ENCODE measurements around the gene PCDHGA10.

PCDHGA10 gene

DNA sequence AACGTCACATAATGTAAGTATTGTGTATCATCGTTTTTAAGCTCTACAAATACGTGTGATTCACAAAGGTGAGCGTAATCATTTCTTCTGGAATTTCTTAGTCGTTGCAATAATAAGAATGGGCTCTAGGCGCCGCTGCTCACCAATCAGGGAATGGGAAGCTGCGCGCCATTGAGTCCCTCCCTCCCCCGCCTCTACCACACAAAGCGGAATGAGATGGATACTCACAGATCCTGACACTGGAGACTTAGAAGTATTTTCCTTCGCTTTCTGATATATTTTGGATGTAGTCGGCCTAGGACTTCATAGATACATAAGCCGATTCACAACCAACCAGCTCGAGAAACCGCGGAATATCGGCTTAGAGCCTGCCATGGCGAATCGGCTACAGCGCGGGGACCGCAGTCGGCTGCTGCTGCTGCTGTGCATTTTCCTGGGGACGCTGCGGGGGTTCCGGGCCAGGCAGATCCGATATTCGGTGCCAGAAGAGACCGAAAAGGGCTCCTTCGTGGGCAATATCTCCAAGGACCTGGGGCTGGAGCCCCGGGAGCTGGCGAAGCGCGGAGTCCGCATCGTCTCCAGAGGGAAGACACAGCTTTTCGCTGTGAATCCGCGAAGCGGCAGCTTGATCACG, 8.2 kb downstream of the PCDHGA10 start, which contains the start of gene PCDHGA11 (continued):
- TF ChIP-seq ZNF433 (tag by site-specific recombination; IDR thresholded peaks at IDR 0.05; ENCODE audit: low read depth) = no peak
- TF ChIP-seq ZNF133 (tag by site-specific recombination; IDR thresholded peaks at IDR 0.05) = no peak
- no peak for TF ChIP-seq ZNF623 (tag by site-specific recombination; IDR thresholded peaks at IDR 0.05)
- TF ChIP-seq ZNF146 (tag by site-specific recombination; IDR thresholded peaks at IDR 0.05) = no peak
- TF ChIP-seq WT1 (tag by site-specific recombination; IDR thresholded peaks at IDR 0.05) = no peak
- TF ChIP-seq ZNF302 (tag by site-specific recombination; IDR thresholded peaks at IDR 0.05; ENCODE audit: low read depth) = no peak
- no peak for TF ChIP-seq ZNF223 (tag by site-specific recombination; IDR thresholded peaks at IDR 0.05)
- TF ChIP-seq ZNF404 (tag by site-specific recombination; IDR thresholded peaks at IDR 0.05) = no peak
- TF ChIP-seq ZIC2 (tag by site-specific recombination; IDR thresholded peaks at IDR 0.05) = peak; percentile 30; the same call in 1 of the 2 replicates
- 0 out of 2 replicates have a peak, but pooled peaks have one; percentile 24 for TF ChIP-seq ZNF558 (tag by site-specific recombination; IDR thresholded peaks at IDR 0.05)
- no peak for TF ChIP-seq ZNF624 (tag by site-specific recombination; IDR thresholded peaks at IDR 0.05)
- TF ChIP-seq, protein P1, sequence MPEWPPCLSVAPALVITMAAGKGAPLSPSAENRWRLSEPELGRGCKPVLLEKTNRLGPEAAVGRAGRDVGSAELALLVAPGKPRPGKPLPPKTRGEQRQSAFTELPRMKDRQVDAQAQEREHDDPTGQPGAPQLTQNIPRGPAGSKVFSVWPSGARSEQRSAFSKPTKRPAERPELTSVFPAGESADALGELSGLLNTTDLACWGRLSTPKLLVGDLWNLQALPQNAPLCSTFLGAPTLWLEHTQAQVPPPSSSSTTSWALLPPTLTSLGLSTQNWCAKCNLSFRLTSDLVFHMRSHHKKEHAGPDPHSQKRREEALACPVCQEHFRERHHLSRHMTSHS (tag by site-specific recombination; IDR thresholded peaks at IDR 0.05) = no peak
- TF ChIP-seq SALL2 (tag by site-specific recombination; IDR thresholded peaks at IDR 0.05; ENCODE audit: borderline replicate concordance) = no peak
- TF ChIP-seq, protein P2, sequence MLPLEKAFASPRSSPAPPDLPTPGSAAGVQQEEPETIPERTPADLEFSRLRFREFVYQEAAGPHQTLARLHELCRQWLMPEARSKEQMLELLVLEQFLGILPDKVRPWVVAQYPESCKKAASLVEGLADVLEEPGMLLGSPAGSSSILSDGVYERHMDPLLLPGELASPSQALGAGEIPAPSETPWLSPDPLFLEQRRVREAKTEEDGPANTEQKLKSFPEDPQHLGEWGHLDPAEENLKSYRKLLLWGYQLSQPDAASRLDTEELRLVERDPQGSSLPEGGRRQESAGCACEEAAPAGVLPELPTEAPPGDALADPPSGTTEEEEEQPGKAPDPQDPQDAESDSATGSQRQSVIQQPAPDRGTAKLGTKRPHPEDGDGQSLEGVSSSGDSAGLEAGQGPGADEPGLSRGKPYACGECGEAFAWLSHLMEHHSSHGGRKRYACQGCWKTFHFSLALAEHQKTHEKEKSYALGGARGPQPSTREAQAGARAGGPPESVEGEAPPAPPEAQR (tag by site-specific recombination; IDR thresholded peaks at IDR 0.05) = no peak
- TF ChIP-seq ZNF114 (tag by site-specific recombination; IDR thresholded peaks at IDR 0.05) = no peak
- TF ChIP-seq, protein P3, sequence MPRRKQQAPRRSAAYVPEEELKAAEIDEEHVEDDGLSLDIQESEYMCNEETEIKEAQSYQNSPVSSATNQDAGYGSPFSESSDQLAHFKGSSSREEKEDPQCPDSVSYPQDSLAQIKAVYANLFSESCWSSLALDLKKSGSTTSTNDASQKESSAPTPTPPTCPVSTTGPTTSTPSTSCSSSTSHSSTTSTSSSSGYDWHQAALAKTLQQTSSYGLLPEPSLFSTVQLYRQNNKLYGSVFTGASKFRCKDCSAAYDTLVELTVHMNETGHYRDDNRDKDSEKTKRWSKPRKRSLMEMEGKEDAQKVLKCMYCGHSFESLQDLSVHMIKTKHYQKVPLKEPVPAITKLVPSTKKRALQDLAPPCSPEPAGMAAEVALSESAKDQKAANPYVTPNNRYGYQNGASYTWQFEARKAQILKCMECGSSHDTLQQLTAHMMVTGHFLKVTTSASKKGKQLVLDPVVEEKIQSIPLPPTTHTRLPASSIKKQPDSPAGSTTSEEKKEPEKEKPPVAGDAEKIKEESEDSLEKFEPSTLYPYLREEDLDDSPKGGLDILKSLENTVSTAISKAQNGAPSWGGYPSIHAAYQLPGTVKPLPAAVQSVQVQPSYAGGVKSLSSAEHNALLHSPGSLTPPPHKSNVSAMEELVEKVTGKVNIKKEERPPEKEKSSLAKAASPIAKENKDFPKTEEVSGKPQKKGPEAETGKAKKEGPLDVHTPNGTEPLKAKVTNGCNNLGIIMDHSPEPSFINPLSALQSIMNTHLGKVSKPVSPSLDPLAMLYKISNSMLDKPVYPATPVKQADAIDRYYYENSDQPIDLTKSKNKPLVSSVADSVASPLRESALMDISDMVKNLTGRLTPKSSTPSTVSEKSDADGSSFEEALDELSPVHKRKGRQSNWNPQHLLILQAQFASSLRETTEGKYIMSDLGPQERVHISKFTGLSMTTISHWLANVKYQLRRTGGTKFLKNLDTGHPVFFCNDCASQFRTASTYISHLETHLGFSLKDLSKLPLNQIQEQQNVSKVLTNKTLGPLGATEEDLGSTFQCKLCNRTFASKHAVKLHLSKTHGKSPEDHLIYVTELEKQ (tag by site-specific recombination; IDR thresholded peaks at IDR 0.05; ENCODE audit: borderline replicate concordance) = no peak
- TF ChIP-seq ZNF501 (tag by site-specific recombination; IDR thresholded peaks at IDR 0.05) = 0 out of 2 replicates have a peak, but pooled peaks have one; percentile 20
- TF ChIP-seq SP7 (tag by site-specific recombination; IDR thresholded peaks at IDR 0.05) = 0 out of 2 replicates have a peak, but pooled peaks have one; percentile 28
- TF ChIP-seq ZNF600 (tag by site-specific recombination; IDR thresholded peaks at IDR 0.05) = peak; percentile 41; the same call in 1 of the 2 replicates
- TF ChIP-seq GLI2 (tag by site-specific recombination; IDR thresholded peaks at IDR 0.05; ENCODE audit: borderline replicate concordance, low read depth) = no peak
- TF ChIP-seq, protein P4, sequence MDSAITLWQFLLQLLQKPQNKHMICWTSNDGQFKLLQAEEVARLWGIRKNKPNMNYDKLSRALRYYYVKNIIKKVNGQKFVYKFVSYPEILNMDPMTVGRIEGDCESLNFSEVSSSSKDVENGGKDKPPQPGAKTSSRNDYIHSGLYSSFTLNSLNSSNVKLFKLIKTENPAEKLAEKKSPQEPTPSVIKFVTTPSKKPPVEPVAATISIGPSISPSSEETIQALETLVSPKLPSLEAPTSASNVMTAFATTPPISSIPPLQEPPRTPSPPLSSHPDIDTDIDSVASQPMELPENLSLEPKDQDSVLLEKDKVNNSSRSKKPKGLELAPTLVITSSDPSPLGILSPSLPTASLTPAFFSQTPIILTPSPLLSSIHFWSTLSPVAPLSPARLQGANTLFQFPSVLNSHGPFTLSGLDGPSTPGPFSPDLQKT (IDR thresholded peaks at IDR 0.05; ENCODE audit: borderline replicate concordance, low read depth, low read length) = no peak
- TF ChIP-seq ZNF274 (IDR thresholded peaks at IDR 0.05; ENCODE audit: low read length) = no peak
- TF ChIP-seq ZNF274 (tag by site-specific recombination; IDR thresholded peaks at IDR 0.05; ENCODE audit: borderline replicate concordance) = no peak
- no peak for TF ChIP-seq ZNF555 (tag by site-specific recombination; conservative IDR thresholded peaks at IDR 0.05)
- TF ChIP-seq ZNF677 (tag by site-specific recombination; IDR thresholded peaks at IDR 0.05) = no peak
- TF ChIP-seq ZNF341 (tag by site-specific recombination; IDR thresholded peaks at IDR 0.05; ENCODE audit: low read depth) = peak; percentile 35; the same call in 1 of the 2 replicates
- TF ChIP-seq ZEB2 (tag by site-specific recombination; IDR thresholded peaks at IDR 0.05) = 0 out of 2 replicates have a peak, but pooled peaks have one; percentile 21
- no peak for TF ChIP-seq ZNF350 (tag by site-specific recombination; IDR thresholded peaks at IDR 0.05)
- TF ChIP-seq, protein P5, sequence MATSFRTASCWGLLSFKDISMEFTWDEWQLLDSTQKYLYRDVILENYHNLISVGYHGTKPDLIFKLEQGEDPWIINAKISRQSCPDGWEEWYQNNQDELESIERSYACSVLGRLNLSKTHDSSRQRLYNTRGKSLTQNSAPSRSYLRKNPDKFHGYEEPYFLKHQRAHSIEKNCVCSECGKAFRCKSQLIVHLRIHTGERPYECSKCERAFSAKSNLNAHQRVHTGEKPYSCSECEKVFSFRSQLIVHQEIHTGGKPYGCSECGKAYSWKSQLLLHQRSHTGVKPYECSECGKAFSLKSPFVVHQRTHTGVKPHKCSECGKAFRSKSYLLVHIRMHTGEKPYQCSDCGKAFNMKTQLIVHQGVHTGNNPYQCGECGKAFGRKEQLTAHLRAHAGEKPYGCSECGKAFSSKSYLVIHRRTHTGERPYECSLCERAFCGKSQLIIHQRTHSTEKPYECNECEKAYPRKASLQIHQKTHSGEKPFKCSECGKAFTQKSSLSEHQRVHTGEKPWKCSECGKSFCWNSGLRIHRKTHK (tag by site-specific recombination; IDR thresholded peaks at IDR 0.05) = no peak
- TF ChIP-seq ZNF521 (tag by site-specific recombination; IDR thresholded peaks at IDR 0.05) = no peak
- no peak for TF ChIP-seq ZNF202 (tag by site-specific recombination; IDR thresholded peaks at IDR 0.05; ENCODE audit: borderline replicate concordance)
- no peak for TF ChIP-seq ZNF416 (tag by site-specific recombination; IDR thresholded peaks at IDR 0.05)
- no peak for TF ChIP-seq IKZF3 (tag by site-specific recombination; IDR thresholded peaks at IDR 0.05)

Data from HEK293 (cell line).